ENCODE results near the gene NCOR1.

The NCOR1 gene

DNA sequence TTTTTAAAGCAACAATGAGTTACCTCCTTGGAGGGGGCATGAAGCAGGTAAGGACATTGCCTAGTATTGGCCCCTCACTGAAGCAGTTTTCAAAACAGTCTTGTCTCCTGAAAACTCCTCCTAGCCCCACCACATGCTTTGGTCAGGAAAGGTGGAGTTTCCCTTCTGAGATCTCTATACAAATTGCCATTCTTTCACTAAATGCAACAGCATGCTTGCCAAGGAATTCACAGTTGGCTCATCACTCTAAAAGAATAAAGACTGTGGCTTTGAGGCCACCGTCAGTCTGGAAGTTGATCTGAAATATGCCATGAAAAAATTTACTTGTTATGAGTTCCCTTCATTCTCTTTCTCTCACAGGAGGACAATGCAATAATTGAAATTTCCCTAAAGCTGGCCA, 211.5 kb downstream of the NCOR1 start:
- ATAC-seq, result no peak
- TF ChIP-seq OSR1 (CRISPR knock-in tag; IDR thresholded peaks at IDR 0.05) (no peak), ZNF70 (CRISPR knock-in tag; IDR thresholded peaks at IDR 0.05) (no peak), ARNTL (CRISPR knock-in tag; IDR thresholded peaks at IDR 0.05; ENCODE audit: borderline replicate concordance, low read depth) (no peak), ZFP3 (CRISPR knock-in tag; IDR thresholded peaks at IDR 0.05) (no peak), ISL1 (CRISPR knock-in tag; IDR thresholded peaks at IDR 0.05) (no peak), SNAI2 (CRISPR knock-in tag; IDR thresholded peaks at IDR 0.05) (no peak), ZC3H10 (CRISPR knock-in tag; IDR thresholded peaks at IDR 0.05) (no peak), GLIS3 (CRISPR knock-in tag; IDR thresholded peaks at IDR 0.05) (no peak), TCF4 (CRISPR knock-in tag; IDR thresholded peaks at IDR 0.05; ENCODE audit: borderline replicate concordance) (no peak), RARB (CRISPR knock-in tag; IDR thresholded peaks at IDR 0.05) (no peak)
- TF ChIP-seq, protein P1, sequence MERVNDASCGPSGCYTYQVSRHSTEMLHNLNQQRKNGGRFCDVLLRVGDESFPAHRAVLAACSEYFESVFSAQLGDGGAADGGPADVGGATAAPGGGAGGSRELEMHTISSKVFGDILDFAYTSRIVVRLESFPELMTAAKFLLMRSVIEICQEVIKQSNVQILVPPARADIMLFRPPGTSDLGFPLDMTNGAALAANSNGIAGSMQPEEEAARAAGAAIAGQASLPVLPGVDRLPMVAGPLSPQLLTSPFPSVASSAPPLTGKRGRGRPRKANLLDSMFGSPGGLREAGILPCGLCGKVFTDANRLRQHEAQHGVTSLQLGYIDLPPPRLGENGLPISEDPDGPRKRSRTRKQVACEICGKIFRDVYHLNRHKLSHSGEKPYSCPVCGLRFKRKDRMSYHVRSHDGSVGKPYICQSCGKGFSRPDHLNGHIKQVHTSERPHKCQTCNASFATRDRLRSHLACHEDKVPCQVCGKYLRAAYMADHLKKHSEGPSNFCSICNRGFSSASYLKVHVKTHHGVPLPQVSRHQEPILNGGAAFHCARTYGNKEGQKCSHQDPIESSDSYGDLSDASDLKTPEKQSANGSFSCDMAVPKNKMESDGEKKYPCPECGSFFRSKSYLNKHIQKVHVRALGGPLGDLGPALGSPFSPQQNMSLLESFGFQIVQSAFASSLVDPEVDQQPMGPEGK (CRISPR knock-in tag; IDR thresholded peaks at IDR 0.05; ENCODE audit: borderline replicate concordance), result no peak
- TF ChIP-seq, protein P2, sequence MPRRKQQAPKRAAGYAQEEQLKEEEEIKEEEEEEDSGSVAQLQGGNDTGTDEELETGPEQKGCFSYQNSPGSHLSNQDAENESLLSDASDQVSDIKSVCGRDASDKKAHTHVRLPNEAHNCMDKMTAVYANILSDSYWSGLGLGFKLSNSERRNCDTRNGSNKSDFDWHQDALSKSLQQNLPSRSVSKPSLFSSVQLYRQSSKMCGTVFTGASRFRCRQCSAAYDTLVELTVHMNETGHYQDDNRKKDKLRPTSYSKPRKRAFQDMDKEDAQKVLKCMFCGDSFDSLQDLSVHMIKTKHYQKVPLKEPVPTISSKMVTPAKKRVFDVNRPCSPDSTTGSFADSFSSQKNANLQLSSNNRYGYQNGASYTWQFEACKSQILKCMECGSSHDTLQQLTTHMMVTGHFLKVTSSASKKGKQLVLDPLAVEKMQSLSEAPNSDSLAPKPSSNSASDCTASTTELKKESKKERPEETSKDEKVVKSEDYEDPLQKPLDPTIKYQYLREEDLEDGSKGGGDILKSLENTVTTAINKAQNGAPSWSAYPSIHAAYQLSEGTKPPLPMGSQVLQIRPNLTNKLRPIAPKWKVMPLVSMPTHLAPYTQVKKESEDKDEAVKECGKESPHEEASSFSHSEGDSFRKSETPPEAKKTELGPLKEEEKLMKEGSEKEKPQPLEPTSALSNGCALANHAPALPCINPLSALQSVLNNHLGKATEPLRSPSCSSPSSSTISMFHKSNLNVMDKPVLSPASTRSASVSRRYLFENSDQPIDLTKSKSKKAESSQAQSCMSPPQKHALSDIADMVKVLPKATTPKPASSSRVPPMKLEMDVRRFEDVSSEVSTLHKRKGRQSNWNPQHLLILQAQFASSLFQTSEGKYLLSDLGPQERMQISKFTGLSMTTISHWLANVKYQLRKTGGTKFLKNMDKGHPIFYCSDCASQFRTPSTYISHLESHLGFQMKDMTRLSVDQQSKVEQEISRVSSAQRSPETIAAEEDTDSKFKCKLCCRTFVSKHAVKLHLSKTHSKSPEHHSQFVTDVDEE (CRISPR knock-in tag; IDR thresholded peaks at IDR 0.05), result no peak
- TF ChIP-seq, protein P3, sequence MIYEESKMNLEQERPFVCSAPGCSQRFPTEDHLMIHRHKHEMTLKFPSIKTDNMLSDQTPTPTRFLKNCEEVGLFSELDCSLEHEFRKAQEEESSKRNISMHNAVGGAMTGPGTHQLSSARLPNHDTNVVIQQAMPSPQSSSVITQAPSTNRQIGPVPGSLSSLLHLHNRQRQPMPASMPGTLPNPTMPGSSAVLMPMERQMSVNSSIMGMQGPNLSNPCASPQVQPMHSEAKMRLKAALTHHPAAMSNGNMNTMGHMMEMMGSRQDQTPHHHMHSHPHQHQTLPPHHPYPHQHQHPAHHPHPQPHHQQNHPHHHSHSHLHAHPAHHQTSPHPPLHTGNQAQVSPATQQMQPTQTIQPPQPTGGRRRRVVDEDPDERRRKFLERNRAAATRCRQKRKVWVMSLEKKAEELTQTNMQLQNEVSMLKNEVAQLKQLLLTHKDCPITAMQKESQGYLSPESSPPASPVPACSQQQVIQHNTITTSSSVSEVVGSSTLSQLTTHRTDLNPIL (CRISPR knock-in tag; IDR thresholded peaks at IDR 0.05; ENCODE audit: low read depth), result no peak
- TF ChIP-seq, protein P4, sequence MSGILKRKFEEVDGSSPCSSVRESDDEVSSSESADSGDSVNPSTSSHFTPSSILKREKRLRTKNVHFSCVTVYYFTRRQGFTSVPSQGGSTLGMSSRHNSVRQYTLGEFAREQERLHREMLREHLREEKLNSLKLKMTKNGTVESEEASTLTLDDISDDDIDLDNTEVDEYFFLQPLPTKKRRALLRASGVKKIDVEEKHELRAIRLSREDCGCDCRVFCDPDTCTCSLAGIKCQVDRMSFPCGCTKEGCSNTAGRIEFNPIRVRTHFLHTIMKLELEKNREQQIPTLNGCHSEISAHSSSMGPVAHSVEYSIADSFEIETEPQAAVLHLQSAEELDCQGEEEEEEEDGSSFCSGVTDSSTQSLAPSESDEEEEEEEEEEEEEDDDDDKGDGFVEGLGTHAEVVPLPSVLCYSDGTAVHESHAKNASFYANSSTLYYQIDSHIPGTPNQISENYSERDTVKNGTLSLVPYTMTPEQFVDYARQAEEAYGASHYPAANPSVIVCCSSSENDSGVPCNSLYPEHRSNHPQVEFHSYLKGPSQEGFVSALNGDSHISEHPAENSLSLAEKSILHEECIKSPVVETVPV (CRISPR knock-in tag; IDR thresholded peaks at IDR 0.05), result no peak

DNA sequence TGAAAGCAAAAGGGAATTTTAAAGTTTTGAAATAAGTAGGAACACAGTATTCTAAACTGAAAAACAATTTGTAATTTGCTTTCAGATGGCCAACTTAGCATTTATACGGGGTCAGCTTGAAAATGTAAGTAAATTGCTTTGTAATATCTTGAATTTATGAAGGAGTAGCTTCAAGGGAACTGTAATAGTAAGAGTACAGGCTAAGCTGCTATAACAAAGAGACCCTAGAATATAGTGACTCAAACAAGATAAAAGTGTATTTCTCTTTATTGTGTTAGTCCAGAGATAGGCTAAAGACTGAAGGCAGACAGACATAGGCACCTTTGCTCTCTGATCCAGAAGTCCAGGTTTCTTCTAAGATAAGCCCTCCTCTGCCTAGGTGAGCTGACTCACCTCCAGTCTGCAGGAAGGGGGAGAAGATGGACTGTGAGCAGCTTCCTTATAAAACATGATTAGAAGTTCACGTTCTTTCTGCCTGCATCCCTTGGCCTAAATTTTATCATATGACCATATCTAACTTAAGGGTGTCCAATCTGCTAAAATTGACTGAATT, 212.6 kb downstream of the NCOR1 start:
- ATAC-seq, result no peak
- TF ChIP-seq, protein P3 (CRISPR knock-in tag; IDR thresholded peaks at IDR 0.05; ENCODE audit: low read depth), result no peak
- TF ChIP-seq ESRRG (CRISPR knock-in tag; IDR thresholded peaks at IDR 0.05) (no peak), ZNF70 (CRISPR knock-in tag; IDR thresholded peaks at IDR 0.05) (no peak), OSR1 (CRISPR knock-in tag; IDR thresholded peaks at IDR 0.05) (no peak), ZNF8 (CRISPR knock-in tag; IDR thresholded peaks at IDR 0.05) (no peak), GLIS3 (CRISPR knock-in tag; IDR thresholded peaks at IDR 0.05) (no peak), TCF4 (CRISPR knock-in tag; IDR thresholded peaks at IDR 0.05; ENCODE audit: borderline replicate concordance) (no peak), ARNTL (CRISPR knock-in tag; IDR thresholded peaks at IDR 0.05; ENCODE audit: borderline replicate concordance, low read depth) (no peak)
- TF ChIP-seq, protein P4 (CRISPR knock-in tag; IDR thresholded peaks at IDR 0.05), result no peak

DNA sequence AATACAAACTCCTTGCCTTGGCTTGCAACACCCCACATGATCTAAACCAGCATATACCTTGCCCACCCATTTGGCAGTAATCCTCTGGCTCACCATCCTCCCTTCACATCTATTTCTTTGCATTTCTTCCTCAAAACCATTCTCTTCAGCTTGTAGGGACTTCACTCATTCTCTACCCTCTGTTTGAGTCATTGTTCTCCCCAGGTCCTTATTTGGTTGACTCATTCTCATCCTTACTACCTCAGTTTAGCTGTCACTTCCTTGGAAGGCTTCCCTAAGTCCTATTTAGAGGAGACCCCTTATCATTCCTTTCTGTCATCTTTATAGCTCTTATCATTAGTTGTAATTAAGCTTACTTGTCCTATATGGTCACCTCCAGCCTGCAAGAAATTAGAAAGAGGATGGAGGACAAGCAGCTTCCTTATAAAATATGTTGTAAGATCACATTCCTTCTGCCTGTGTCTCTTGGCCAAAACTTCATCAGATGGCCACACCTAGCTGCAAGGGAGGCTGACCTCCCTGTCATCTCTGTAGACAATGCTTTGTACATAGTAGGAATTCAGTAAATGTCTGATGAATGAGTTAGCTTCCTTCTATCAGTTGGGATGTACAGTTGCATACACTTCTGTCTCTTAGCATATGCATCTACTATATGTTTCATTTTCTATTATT, 214.0 kb downstream of the NCOR1 start:
- ATAC-seq, result no peak
- no peak for TF ChIP-seq RARB (CRISPR knock-in tag; IDR thresholded peaks at IDR 0.05)
- TF ChIP-seq, protein P4 (CRISPR knock-in tag; IDR thresholded peaks at IDR 0.05), result no peak
- no peak for TF ChIP-seq GLIS3 (CRISPR knock-in tag; IDR thresholded peaks at IDR 0.05)
- TF ChIP-seq, protein P1 (CRISPR knock-in tag; IDR thresholded peaks at IDR 0.05; ENCODE audit: borderline replicate concordance), result no peak
- no peak for TF ChIP-seq ZFP30 (CRISPR knock-in tag; IDR thresholded peaks at IDR 0.05)
- no peak for TF ChIP-seq ARNTL (CRISPR knock-in tag; IDR thresholded peaks at IDR 0.05; ENCODE audit: borderline replicate concordance, low read depth)
- no peak for TF ChIP-seq ZFP3 (CRISPR knock-in tag; IDR thresholded peaks at IDR 0.05)
- TF ChIP-seq CSDC2 (CRISPR knock-in tag; IDR thresholded peaks at IDR 0.05), result no peak
- TF ChIP-seq, protein P3 (CRISPR knock-in tag; IDR thresholded peaks at IDR 0.05; ENCODE audit: low read depth), result no peak

All from SK-N-SH treated with all-trans-retinoic acid at 6 μM for 48 hours (cell line).